ENCODE measurements around the gene SNAP25. TPM values are rescaled to one million over a fixed set of nuclear protein-coding genes. Genes with fewer than 3 reads are reported as not detected.

SNAP25 gene
- total and polyA plus RNA-seq, 10 of the 15 experiments (the other 5 are each of a cell fraction or from before 2014, with no cell fraction given) = not detected

DNA sequence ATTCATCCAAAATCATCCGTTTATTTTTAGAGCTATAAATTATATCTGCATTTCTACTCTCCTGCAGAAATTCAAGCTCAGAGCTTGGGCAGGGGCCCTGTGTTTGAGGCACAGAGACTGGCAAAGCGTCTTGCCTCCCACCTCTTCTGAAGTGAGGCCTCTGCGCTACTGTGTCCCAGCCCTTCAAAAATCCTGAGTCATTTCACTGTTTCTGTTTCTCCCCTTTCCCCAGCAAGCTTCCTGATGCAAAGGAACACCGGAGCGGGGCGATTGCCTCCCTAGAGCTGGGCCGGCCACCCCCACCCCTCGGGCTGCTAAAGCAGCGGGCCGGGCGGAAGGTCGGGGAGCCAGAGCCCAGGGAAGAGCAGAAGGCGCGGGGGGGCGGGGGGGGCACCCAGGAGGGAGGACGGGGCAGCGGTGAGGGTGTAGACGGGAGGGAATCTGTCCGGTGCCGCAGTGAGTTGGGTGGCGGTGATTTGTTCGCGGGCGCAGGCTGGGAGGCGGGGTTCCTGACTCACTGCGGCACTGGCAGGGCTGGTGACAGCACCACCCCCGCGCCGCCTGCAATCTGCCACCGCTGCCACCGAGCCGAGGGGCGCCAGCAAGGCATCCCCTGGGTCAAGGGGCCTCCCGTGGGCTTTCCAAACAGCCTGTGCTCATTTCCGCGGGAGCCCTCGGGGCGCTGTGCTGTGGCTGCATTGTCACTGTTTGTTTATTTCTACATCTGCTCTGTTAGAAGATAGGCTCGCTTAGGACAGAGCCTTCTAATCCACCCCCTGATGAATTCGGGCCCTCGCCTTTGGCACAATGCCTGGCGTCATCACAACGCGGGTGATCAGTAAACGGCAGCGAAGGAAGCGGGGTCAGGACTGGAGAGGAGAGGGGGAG lies 46.5 kb upstream of the SNAP25 start:
- intact Hi-C loops (cut with micrococcal nuclease; ENCODE audit: unreplicated experiment) (no loop called here), in situ Hi-C loops (cut with MboI) (no loop called here)
- H3K27ac ChIP-seq (ENCODE audit: control insufficient read depth, insufficient read depth) = no peak overlapping the region
- H4K20me1 ChIP-seq (ENCODE audit: control insufficient read depth, insufficient read depth) = no peaks in the 10 kb centered on the region
- BruUV-seq (replicated peaks) = no TSS peak
- DNase-seq (ENCODE audit: low read depth, low spot score) (no peak), ATAC-seq (no peak), FAIRE-seq (no peak)
- ChIA-PET RAD21 (ENCODE audit: unreplicated experiment) (no interaction called here), POLR2A (no interaction called here), SMC1A (ENCODE audit: uncharacterized antibody, unreplicated experiment) (interaction anchor here (1.1 to 1.2 kb wide), 2 partner anchors 14 to 210 kb away, joined by 3 read pairs; no protein-coding TSS in a partner anchor), CTCF (no interaction called here)
- H3K4me2 ChIP-seq (ENCODE audit: control insufficient read depth, insufficient read depth) = peak overlapping the region; percentile 42; the same call in 1 of the 2 replicates
- H3K79me2 ChIP-seq (ENCODE audit: control insufficient read depth, insufficient read depth, low read length) = no peaks in the 10 kb centered on the region
- no peaks in the 10 kb centered on the region for H3K4me1 ChIP-seq (ENCODE audit: control insufficient read depth, insufficient read depth, low read length)
- H3K4me3 ChIP-seq = no peak overlapping the region
- H3K9me3 ChIP-seq (replicated peaks; ENCODE audit: control insufficient read depth, insufficient read depth, low read length) = no peaks in the 10 kb centered on the region
- H3K9ac ChIP-seq (ENCODE audit: control insufficient read depth, insufficient read depth, low read length) = no peak overlapping the region
- H2AFZ ChIP-seq (ENCODE audit: control insufficient read depth, low read depth, low read length) = no peak overlapping the region; the same call in 1 of the 2 replicates
- H3K36me3 ChIP-seq (ENCODE audit: control insufficient read depth in 2 of 2, insufficient read depth in 2 of 2, low read length in 1 of 2) = no peaks in the 10 kb centered on the region
- WGBS (ENCODE audit: insufficient coverage, insufficient replicate concordance, low lambda C conversion rate, missing lambda C conversion rate) = 13% methylated on average over 31 of the region's 47 CpGs
- peaks cover 0 to 3% of the 10 kb centered on the region in 2 experiments; a peak in 2 of 4 replicates for H3K27me3 ChIP-seq (replicated peaks in 1 of 2; ENCODE audit: control insufficient read depth in 2 of 2, insufficient read depth in 2 of 2, low read length in 1 of 2)
- TF ChIP-seq ZNF274 (IDR thresholded peaks at IDR 0.05; ENCODE audit: insufficient read depth, insufficient read length) (no peak), FOS (IDR thresholded peaks at IDR 0.05; ENCODE audit: borderline replicate concordance, extremely low read depth, insufficient read length) (no peak), SREBF2 (IDR thresholded peaks at IDR 0.05; ENCODE audit: low read length) (no peak), ZBED1 (IDR thresholded peaks at IDR 0.05; ENCODE audit: borderline replicate concordance) (no peak), POU2F2 (IDR thresholded peaks at IDR 0.05; ENCODE audit: borderline replicate concordance, low read depth, low read length) (no peak), FOXK2 (IDR thresholded peaks at IDR 0.05) (no peak), ZSCAN29 (IDR thresholded peaks at IDR 0.05) (no peak), YBX1 (IDR thresholded peaks at IDR 0.05) (no peak)
- TF ChIP-seq, protein P1, sequence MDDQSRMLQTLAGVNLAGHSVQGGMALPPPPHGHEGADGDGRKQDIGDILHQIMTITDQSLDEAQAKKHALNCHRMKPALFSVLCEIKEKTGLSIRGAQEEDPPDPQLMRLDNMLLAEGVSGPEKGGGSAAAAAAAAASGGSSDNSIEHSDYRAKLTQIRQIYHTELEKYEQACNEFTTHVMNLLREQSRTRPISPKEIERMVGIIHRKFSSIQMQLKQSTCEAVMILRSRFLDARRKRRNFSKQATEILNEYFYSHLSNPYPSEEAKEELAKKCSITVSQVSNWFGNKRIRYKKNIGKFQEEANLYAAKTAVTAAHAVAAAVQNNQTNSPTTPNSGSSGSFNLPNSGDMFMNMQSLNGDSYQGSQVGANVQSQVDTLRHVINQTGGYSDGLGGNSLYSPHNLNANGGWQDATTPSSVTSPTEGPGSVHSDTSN (IDR thresholded peaks at IDR 0.05; ENCODE audit: insufficient replicate concordance, low read depth, low read length) = no peak
- TF ChIP-seq, protein P2, sequence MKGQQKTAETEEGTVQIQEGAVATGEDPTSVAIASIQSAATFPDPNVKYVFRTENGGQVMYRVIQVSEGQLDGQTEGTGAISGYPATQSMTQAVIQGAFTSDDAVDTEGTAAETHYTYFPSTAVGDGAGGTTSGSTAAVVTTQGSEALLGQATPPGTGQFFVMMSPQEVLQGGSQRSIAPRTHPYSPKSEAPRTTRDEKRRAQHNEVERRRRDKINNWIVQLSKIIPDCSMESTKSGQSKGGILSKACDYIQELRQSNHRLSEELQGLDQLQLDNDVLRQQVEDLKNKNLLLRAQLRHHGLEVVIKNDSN (IDR thresholded peaks at IDR 0.05; ENCODE audit: borderline replicate concordance, extremely low read length, insufficient read depth, low read depth, low read length) = no peak
- TF ChIP-seq, protein P3, sequence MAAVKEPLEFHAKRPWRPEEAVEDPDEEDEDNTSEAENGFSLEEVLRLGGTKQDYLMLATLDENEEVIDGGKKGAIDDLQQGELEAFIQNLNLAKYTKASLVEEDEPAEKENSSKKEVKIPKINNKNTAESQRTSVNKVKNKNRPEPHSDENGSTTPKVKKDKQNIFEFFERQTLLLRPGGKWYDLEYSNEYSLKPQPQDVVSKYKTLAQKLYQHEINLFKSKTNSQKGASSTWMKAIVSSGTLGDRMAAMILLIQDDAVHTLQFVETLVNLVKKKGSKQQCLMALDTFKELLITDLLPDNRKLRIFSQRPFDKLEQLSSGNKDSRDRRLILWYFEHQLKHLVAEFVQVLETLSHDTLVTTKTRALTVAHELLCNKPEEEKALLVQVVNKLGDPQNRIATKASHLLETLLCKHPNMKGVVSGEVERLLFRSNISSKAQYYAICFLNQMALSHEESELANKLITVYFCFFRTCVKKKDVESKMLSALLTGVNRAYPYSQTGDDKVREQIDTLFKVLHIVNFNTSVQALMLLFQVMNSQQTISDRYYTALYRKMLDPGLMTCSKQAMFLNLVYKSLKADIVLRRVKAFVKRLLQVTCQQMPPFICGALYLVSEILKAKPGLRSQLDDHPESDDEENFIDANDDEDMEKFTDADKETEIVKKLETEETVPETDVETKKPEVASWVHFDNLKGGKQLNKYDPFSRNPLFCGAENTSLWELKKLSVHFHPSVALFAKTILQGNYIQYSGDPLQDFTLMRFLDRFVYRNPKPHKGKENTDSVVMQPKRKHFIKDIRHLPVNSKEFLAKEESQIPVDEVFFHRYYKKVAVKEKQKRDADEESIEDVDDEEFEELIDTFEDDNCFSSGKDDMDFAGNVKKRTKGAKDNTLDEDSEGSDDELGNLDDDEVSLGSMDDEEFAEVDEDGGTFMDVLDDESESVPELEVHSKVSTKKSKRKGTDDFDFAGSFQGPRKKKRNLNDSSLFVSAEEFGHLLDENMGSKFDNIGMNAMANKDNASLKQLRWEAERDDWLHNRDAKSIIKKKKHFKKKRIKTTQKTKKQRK (IDR thresholded peaks at IDR 0.05; ENCODE audit: low read depth, low read length) = no peak
- TF ChIP-seq, protein P4, sequence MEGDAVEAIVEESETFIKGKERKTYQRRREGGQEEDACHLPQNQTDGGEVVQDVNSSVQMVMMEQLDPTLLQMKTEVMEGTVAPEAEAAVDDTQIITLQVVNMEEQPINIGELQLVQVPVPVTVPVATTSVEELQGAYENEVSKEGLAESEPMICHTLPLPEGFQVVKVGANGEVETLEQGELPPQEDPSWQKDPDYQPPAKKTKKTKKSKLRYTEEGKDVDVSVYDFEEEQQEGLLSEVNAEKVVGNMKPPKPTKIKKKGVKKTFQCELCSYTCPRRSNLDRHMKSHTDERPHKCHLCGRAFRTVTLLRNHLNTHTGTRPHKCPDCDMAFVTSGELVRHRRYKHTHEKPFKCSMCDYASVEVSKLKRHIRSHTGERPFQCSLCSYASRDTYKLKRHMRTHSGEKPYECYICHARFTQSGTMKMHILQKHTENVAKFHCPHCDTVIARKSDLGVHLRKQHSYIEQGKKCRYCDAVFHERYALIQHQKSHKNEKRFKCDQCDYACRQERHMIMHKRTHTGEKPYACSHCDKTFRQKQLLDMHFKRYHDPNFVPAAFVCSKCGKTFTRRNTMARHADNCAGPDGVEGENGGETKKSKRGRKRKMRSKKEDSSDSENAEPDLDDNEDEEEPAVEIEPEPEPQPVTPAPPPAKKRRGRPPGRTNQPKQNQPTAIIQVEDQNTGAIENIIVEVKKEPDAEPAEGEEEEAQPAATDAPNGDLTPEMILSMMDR (IDR thresholded peaks at IDR 0.05 in 2 of 3, conservative IDR thresholded peaks at IDR 0.05 in 1 of 3; ENCODE audit: control insufficient read depth in 2 of 3, extremely low read depth in 1 of 3, insufficient read depth in 1 of 3, low read depth in 3 of 3, low read length in 3 of 3) = no peak
